Measurements from ENCODE around the gene CHERP. TPM values are rescaled to one million over a fixed set of nuclear protein-coding genes. Genes with fewer than 3 reads are reported as not detected.
A peak's percentile ranks its signal among the peaks of the same experiment; 100 is the strongest.
"Not testable (repeated sequence)": the region's sequence is repeated elsewhere in the genome, so short reads cannot be mapped to it uniquely, and the experiment has no call there.

The CHERP gene
- total RNA-seq, 1 donor from 2014 or later = 70.8 TPM

DNA sequence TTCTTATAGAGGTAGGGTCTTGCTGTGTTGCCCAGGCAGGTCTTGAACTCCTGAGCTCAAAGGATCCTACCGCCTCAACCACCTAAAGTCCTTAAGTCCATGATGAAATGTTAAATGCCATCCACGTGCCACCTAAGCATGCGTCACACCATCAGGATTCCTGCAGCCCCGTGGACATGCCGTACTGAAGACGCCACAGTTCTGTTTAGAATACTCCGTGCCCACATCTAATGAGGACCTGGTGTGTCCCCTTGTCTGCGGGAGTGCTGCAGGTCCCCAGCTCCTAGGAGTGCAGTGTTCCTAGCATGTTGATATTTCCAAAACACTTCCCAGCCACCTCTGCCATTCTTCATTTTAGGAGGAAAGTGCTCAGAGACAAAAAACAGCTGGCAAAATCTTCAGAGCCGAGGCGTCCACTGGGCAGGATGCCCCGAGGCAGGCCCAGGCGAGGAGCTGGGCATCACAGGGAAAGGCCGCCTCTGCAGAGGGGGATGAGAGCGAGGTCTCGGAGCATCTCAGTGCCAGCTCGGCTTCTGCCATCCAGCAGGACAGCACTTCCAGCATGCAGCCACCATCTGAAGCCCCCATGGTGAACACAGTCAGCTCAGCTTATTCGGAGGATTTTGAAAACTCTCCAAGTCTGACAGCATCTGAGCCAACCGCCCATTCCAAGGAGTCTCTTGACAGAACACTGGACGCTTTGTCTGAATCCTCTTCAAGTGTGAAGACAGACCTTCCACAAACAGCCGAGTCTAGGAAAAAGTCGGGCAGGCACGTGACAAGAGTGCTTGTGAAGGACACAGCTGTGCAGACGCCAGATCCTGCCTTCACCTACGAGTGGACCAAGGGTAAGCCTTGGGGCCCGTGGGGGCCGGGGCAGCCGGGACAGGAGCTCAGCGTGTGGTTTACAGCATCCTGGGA lies 32.8 kb downstream of the CHERP start:
- no peak for DNase-seq (ENCODE audit: extremely low spot score, unreplicated experiment)
- H3K27me3 Mint-ChIP-seq = no peaks in the 10 kb centered on the region
- H3K36me3 Mint-ChIP-seq = no peaks in the 10 kb centered on the region
- TF ChIP-seq, protein P1, sequence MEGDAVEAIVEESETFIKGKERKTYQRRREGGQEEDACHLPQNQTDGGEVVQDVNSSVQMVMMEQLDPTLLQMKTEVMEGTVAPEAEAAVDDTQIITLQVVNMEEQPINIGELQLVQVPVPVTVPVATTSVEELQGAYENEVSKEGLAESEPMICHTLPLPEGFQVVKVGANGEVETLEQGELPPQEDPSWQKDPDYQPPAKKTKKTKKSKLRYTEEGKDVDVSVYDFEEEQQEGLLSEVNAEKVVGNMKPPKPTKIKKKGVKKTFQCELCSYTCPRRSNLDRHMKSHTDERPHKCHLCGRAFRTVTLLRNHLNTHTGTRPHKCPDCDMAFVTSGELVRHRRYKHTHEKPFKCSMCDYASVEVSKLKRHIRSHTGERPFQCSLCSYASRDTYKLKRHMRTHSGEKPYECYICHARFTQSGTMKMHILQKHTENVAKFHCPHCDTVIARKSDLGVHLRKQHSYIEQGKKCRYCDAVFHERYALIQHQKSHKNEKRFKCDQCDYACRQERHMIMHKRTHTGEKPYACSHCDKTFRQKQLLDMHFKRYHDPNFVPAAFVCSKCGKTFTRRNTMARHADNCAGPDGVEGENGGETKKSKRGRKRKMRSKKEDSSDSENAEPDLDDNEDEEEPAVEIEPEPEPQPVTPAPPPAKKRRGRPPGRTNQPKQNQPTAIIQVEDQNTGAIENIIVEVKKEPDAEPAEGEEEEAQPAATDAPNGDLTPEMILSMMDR (conservative IDR thresholded peaks at IDR 0.05) = no peak
- H3K4me3 Mint-ChIP-seq = no peak overlapping the region
- H3K4me1 Mint-ChIP-seq (ENCODE audit: unreplicated experiment) = no peaks in the 10 kb centered on the region
- no peak overlapping the region for H3K27ac Mint-ChIP-seq
- no peaks in the 10 kb centered on the region for H3K9me3 Mint-ChIP-seq

- TF ChIP-seq, protein P1 (conservative IDR thresholded peaks at IDR 0.05) = no peak
- no peak overlapping the region for H3K4me3 Mint-ChIP-seq
- H3K27ac Mint-ChIP-seq = no peak overlapping the region
- no peak for DNase-seq (ENCODE audit: extremely low spot score, unreplicated experiment)
- no peaks in the 10 kb centered on the region for H3K27me3 Mint-ChIP-seq
- H3K9me3 Mint-ChIP-seq = no peaks in the 10 kb centered on the region
- H3K4me1 Mint-ChIP-seq (ENCODE audit: unreplicated experiment) = no peaks in the 10 kb centered on the region
- no peaks in the 10 kb centered on the region for H3K36me3 Mint-ChIP-seq
Measured at GRCh38 chr19:16508546-16508945, 33.7 kb downstream of the CHERP start.

GRCh38 chr19:16506961-16507360 lies 35.3 kb downstream of the CHERP start:
- H3K4me3 Mint-ChIP-seq = no peak overlapping the region
- no peaks in the 10 kb centered on the region for H3K9me3 Mint-ChIP-seq
- H3K27ac Mint-ChIP-seq = no peak overlapping the region
- no peak for DNase-seq (ENCODE audit: extremely low spot score, unreplicated experiment)
- no peaks in the 10 kb centered on the region for H3K4me1 Mint-ChIP-seq (ENCODE audit: unreplicated experiment)
- H3K27me3 Mint-ChIP-seq = no peaks in the 10 kb centered on the region
- no peaks in the 10 kb centered on the region for H3K36me3 Mint-ChIP-seq
- TF ChIP-seq, protein P1 (conservative IDR thresholded peaks at IDR 0.05) = no peak

DNA sequence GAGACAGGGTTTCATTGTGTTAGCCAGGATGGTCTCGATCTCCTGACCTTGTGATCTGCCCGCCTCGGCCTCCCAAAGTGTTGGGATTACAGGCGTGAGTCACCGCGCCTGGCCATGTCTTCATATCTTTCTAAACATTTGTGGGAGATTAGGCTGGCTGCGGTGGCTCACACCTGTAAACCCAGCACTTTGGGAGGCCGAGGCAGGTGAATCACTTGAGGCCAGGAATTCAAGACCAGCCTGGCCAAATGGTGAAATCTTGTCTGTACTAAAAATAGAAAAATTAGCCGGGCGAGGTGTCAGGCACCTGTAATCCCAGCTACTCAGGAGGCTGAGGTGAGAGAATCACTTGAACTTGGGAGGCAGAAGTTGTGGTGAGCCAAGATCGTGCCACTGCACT lies 36.1 kb downstream of the CHERP start:
- not testable (repeated sequence) for H3K4me3 Mint-ChIP-seq; H3K27me3 Mint-ChIP-seq; H3K27ac Mint-ChIP-seq; H3K4me1 Mint-ChIP-seq (ENCODE audit: unreplicated experiment); H3K9me3 Mint-ChIP-seq; DNase-seq (ENCODE audit: extremely low spot score, unreplicated experiment); H3K36me3 Mint-ChIP-seq

GRCh38 chr19:16504271-16504670 lies 38.0 kb downstream of the CHERP start:
- no peaks in the 10 kb centered on the region for H3K4me1 Mint-ChIP-seq (ENCODE audit: unreplicated experiment)
- no peak overlapping the region for H3K4me3 Mint-ChIP-seq
- no peak for DNase-seq (ENCODE audit: extremely low spot score, unreplicated experiment)
- no peak overlapping the region for H3K27ac Mint-ChIP-seq
- TF ChIP-seq, protein P1 (conservative IDR thresholded peaks at IDR 0.05) = no peak
- H3K9me3 Mint-ChIP-seq = no peaks in the 10 kb centered on the region
- peaks cover 4% of the 10 kb centered on the region for H3K36me3 Mint-ChIP-seq
- no peaks in the 10 kb centered on the region for H3K27me3 Mint-ChIP-seq

DNA sequence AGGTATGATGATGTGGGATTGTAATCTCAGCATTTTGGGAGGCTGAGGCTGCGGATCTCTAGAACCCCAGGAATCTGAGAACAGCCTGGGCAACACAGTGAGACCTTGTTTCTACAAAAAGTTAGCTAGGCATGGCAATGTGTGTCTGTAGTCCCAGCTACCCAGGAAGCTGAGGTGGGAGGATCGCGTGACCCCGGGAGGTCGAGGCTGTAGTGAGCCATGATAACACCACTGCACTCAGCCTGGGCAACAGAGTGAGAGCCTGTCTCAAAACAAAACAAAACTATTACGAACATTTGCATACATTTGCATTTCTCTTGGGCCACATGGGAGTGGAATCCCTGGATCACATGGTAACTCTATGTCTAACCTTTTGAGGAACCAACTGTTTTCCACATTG lies 44.4 kb downstream of the CHERP start:
- Mint-ChIP-seq H3K27me3 (no peaks in the 10 kb centered on the region), H3K4me1 (ENCODE audit: unreplicated experiment) (peaks cover 14% of the 10 kb centered on the region), H3K9me3 (no peaks in the 10 kb centered on the region), H3K36me3 (peaks cover 8% of the 10 kb centered on the region), H3K4me3 (peak overlapping the region; percentile 98), H3K27ac (no peak overlapping the region)
- TF ChIP-seq, protein P1 (conservative IDR thresholded peaks at IDR 0.05) = no peak
- DNase-seq (ENCODE audit: extremely low spot score, unreplicated experiment) = no peak
